Hepatocyte (in vitro differentiated cells): ENCODE results near the gene ARMH3. TPM values are rescaled to one million over a fixed set of nuclear protein-coding genes. Genes with fewer than 3 reads are reported as not detected.

Experiments
- DNase-seq: peaks from one replicate; pipeline ENCODE4 v3.0.0-alpha.2; 2016; ENCODE audit warnings: low spot score
- H2AFZ ChIP-seq: fragments of 200-600 bp; sonication (generic); 2 replicates; pipeline ENCODE4 v1.6.0; 2016; ENCODE audit warnings: antibody characterized with exemption, mild to moderate bottlenecking
- H3K27ac ChIP-seq: fragments of 200-600 bp; sonication (generic); 2 replicates; pipeline ENCODE4 v1.5.1; 2016; ENCODE audit warnings: mild to moderate bottlenecking
- H3K27me3 ChIP-seq: fragments of 200-600 bp; sonication (generic); 2 replicates; pipeline ENCODE4 v1.6.1; 2016
- H3K36me3 ChIP-seq: fragments of 200-600 bp; sonication (generic); replicated peaks from 2 replicates; pipeline ENCODE4 v1.5.1; 2016; ENCODE audit warnings: low read depth; ENCODE audit not compliant: insufficient read depth
- H3K4me1 ChIP-seq: fragments of 200-600 bp; sonication (generic); 2 replicates; pipeline ENCODE4 v1.5.1; 2016; ENCODE audit warnings: mild to moderate bottlenecking, moderate library complexity; ENCODE audit not compliant: insufficient read depth
- H3K4me2 ChIP-seq: fragments of 200-600 bp; sonication (generic); 2 replicates; pipeline ENCODE4 v1.6.0; 2016
- H3K4me3 ChIP-seq: fragments of 200-600 bp; sonication (generic); 2 replicates; pipeline ENCODE4 v1.5.1; 2016; ENCODE audit warnings: mild to moderate bottlenecking
- H3K79me2 ChIP-seq: fragments of 200-600 bp; sonication (generic); 2 replicates; pipeline ENCODE4 v1.6.0; 2017; ENCODE audit warnings: mild to moderate bottlenecking
- H3K9me2 ChIP-seq: fragments of 200-600 bp; sonication (generic); replicated peaks from 2 replicates; pipeline ENCODE4 v1.6.0; 2017; ENCODE audit warnings: mild to moderate bottlenecking; ENCODE audit not compliant: insufficient read depth
- H3K9me3 ChIP-seq: fragments of 200-600 bp; sonication (generic); 2 replicates; pipeline ENCODE4 v1.5.1; 2016; ENCODE audit warnings: low read depth, mild to moderate bottlenecking
- H4K20me1 ChIP-seq: fragments of 200-600 bp; sonication (generic); 2 replicates; pipeline ENCODE4 v1.6.0; 2016; ENCODE audit warnings: mild to moderate bottlenecking; ENCODE audit not compliant: insufficient read depth, poor library complexity, severe bottlenecking
- CTCF ChIP-seq: fragments of 200-600 bp; sonication (generic); IDR thresholded peaks from 2 replicates; pipeline ENCODE4 v1.5.1; 2016; ENCODE audit warnings: antibody characterized with exemption, mild to moderate bottlenecking; ENCODE audit not compliant: poor library complexity
- EZH2 ChIP-seq: fragments of 200-600 bp; sonication (generic); IDR thresholded peaks from 2 replicates; pipeline ENCODE4 v1.6.1; 2016; ENCODE audit warnings: antibody characterized with exemption, mild to moderate bottlenecking, borderline replicate concordance
- EZH2phosphoT487 ChIP-seq: fragments of 200-600 bp; sonication (generic); IDR thresholded peaks from one replicate; pipeline ENCODE4 v1.6.1; 2018; ENCODE audit warnings: antibody characterized with exemption, mild to moderate bottlenecking, low read depth, moderate library complexity; ENCODE audit not compliant: unreplicated experiment, severe bottlenecking
- WGBS: methylation state at CpG from one replicate; pipeline ENCODE4 v1.1.6; 2016; ENCODE audit warnings: low lambda C conversion rate; ENCODE audit errors: missing lambda C conversion rate; 5-methylcytosine and 5-hydroxymethylcytosine counted together
- polyA plus RNA-seq: library from polyadenylated mRNA; unstranded; fragments of >200 nt; fragmentation: Nextera tagmentation; extraction: Ambion mirVana; gene quantifications from 2 replicates; pipeline ENCODE4 v1.2.1, GENCODE V29; 2016
- total RNA-seq: library from RNA; depleted of rRNA; stranded (reverse); fragments of >200 nt; gene quantifications from 2 replicates; pipeline ENCODE4 v1.2.3, GENCODE V29; 2014

The ARMH3 gene
- total and polyA plus RNA-seq, 2 experiments from 2014 or later = 10.6 to 15.1 TPM

DNA sequence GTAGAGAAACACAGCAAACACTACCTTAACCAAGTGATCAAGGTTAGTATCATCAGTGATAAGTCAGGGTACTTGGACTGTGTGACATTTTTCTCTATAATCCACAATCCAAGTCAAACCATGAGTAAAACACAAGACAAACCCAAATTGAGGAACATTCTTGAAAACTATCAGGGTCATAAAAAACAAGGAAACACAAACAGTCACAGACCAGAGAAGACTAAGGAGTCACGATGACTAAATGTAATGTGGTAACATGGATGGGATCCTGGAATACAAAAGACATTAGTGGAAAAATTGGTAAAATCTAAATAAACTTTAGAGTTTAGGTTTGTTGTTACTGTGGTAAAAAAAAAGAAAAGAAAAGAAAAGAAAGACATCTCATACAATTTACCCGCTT lies 103.8 kb downstream of the ARMH3 start:
- peaks cover 7% of the 10 kb centered on the region for H3K9me3 ChIP-seq
- H3K4me1 ChIP-seq = no peaks in the 10 kb centered on the region
- no peak overlapping the region for H2AFZ ChIP-seq
- H3K36me3 ChIP-seq = no peaks in the 10 kb centered on the region
- no peaks in the 10 kb centered on the region for H4K20me1 ChIP-seq
- H3K27me3 ChIP-seq = no peaks in the 10 kb centered on the region
- no peak for DNase-seq
- no peaks in the 10 kb centered on the region for H3K9me2 ChIP-seq
- H3K79me2 ChIP-seq = no peaks in the 10 kb centered on the region
- no peak overlapping the region for H3K27ac ChIP-seq
- TF ChIP-seq CTCF = no peak
- no peak for TF ChIP-seq EZH2
- no peak for TF ChIP-seq EZH2phosphoT487
- H3K4me3 ChIP-seq = no peak overlapping the region
- H3K4me2 ChIP-seq = no peak overlapping the region
- 96% methylated on average over 2 of the region's 2 CpGs for WGBS

DNA sequence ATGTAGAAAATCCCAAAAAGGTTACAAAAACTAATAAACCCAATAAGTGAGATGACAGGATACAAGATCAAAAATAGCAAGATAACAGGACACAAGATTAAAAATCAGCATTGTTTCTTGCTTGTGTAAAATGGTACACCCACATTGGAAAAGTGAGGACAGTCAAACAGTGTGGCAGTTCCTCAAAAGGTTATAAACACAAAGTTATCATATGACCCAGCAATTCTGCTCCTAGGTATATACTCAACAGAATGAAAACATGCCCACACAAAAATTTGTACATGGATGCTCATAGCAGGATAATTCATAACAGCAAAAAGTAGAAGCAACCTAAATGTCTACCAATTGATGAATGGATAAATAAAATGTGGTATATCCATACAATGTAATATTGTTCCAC lies 105.8 kb downstream of the ARMH3 start:
- peaks cover 7% of the 10 kb centered on the region for H3K9me3 ChIP-seq
- H3K4me1 ChIP-seq = no peaks in the 10 kb centered on the region
- no peak overlapping the region for H2AFZ ChIP-seq
- H3K9me2 ChIP-seq = no peaks in the 10 kb centered on the region
- no peak overlapping the region for H3K4me3 ChIP-seq
- no peak overlapping the region for H3K27ac ChIP-seq
- no peaks in the 10 kb centered on the region for H3K36me3 ChIP-seq
- H4K20me1 ChIP-seq = no peaks in the 10 kb centered on the region
- no peak for TF ChIP-seq EZH2
- no peak for TF ChIP-seq CTCF
- TF ChIP-seq EZH2phosphoT487 = no peak
- no peak for DNase-seq
- no peaks in the 10 kb centered on the region for H3K79me2 ChIP-seq
- no peaks in the 10 kb centered on the region for H3K27me3 ChIP-seq
- H3K4me2 ChIP-seq = no peak overlapping the region

DNA sequence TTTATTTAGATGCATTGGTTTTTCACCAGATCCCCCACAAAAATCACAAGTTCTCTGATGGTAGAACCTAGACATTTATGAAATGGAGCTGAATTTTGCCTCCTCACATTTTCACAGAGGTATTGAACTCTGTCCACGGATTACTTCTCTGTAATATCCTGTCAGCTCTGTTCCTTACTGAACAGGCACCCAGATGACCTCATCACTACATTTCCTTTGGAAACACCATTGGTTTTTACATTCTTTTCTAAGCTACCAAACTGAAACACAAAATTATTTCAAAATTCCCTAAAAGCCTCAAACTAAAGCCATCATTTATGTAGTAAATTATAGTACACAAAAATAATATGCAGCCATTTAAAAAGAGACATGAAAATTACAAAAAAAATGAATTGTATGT lies 114.1 kb downstream of the ARMH3 start:
- no peak overlapping the region for H3K4me3 ChIP-seq
- H3K4me2 ChIP-seq = no peak overlapping the region
- TF ChIP-seq CTCF (no peak), EZH2 (no peak), EZH2phosphoT487 (no peak)
- no peak overlapping the region for H3K27ac ChIP-seq
- H3K9me2 ChIP-seq = no peaks in the 10 kb centered on the region
- no peaks in the 10 kb centered on the region for H3K27me3 ChIP-seq
- no peaks in the 10 kb centered on the region for H3K9me3 ChIP-seq
- no peaks in the 10 kb centered on the region for H3K36me3 ChIP-seq
- H3K79me2 ChIP-seq = no peaks in the 10 kb centered on the region
- WGBS = 62% methylated on average over 1 of the region's 1 CpG
- H2AFZ ChIP-seq = no peak overlapping the region
- no peak for DNase-seq
- peaks cover 7% of the 10 kb centered on the region for H3K4me1 ChIP-seq
- no peaks in the 10 kb centered on the region for H4K20me1 ChIP-seq

GRCh38 chr10:101940916-101941315 lies 115.1 kb downstream of the ARMH3 start:
- Histone ChIP-seq H3K27me3 (no peaks in the 10 kb centered on the region), H3K9me3 (no peaks in the 10 kb centered on the region), H4K20me1 (no peaks in the 10 kb centered on the region), H3K4me3 (no peak overlapping the region), H3K79me2 (peaks cover 2% of the 10 kb centered on the region), H3K4me2 (no peak overlapping the region), H3K27ac (no peak overlapping the region), H3K4me1 (peaks cover 7% of the 10 kb centered on the region), H3K36me3 (no peaks in the 10 kb centered on the region), H3K9me2 (no peaks in the 10 kb centered on the region), H2AFZ (no peak overlapping the region)
- 83% methylated on average over 1 of the region's 1 CpG for WGBS
- TF ChIP-seq EZH2 (no peak), CTCF (no peak), EZH2phosphoT487 (no peak)
- no peak for DNase-seq
